HG03354 (cell line): ENCODE measurements around the gene PLEKHH2.
"Not testable (repeated sequence)": the region's sequence is repeated elsewhere in the genome, so short reads cannot be mapped to it uniquely, and the experiment has no call there.

Experiments used
- ATAC-seq: cut with Tn5 transposase; IDR thresholded peaks from one replicate; pipeline ENCODE4 v1.9.1; 2021; ENCODE audit warnings: mild to moderate bottlenecking; ENCODE audit not compliant: unreplicated experiment, poor library complexity, severe bottlenecking

PLEKHH2 gene

GRCh38 chr2:43634604-43635306 is 2.3 kb upstream of the PLEKHH2 start:
- ATAC-seq = no peak

- not testable (repeated sequence) for ATAC-seq
These were observed 907 bp upstream of the PLEKHH2 start for GRCh38 chr2:43636153-43636552.

- ATAC-seq = peak; percentile 6
These were observed 439 bp upstream of the PLEKHH2 start for GRCh38 chr2:43636621-43637020.

- ATAC-seq = no peak
These were observed 5.3 kb downstream of the PLEKHH2 start for GRCh38 chr2:43642363-43642762.

- no peak for ATAC-seq
These were observed 6.6 kb downstream of the PLEKHH2 start for GRCh38 chr2:43643680-43644079.

GRCh38 chr2:43648994-43649701 is 12.1 kb downstream of the PLEKHH2 start:
- no peak for ATAC-seq

GRCh38 chr2:43653506-43653905 is 16.4 kb downstream of the PLEKHH2 start:
- ATAC-seq = no peak

GRCh38 chr2:43657241-43657640 is 20.2 kb downstream of the PLEKHH2 start:
- no peak for ATAC-seq

GRCh38 chr2:43675646-43676321 is 38.7 kb downstream of the PLEKHH2 start:
- ATAC-seq = no peak

- no peak for ATAC-seq
These were observed 39.4 kb downstream of the PLEKHH2 start, which contains the start of gene C1GALT1C1L for GRCh38 chr2:43676322-43677050. C1GALT1C1L (minus strand) TSS chr2:43676429; CDS start chr2:43676322, 107 bp downstream.

GRCh38 chr2:43677783-43678182 is 40.7 kb downstream of the PLEKHH2 start:
- not testable (repeated sequence) for ATAC-seq

- ATAC-seq = no peak
These were observed 48.3 kb downstream of the PLEKHH2 start for GRCh38 chr2:43685357-43685756.

GRCh38 chr2:43689999-43690398 is 52.9 kb downstream of the PLEKHH2 start:
- ATAC-seq = no peak

- no peak for ATAC-seq
These were observed 55.5 kb downstream of the PLEKHH2 start for GRCh38 chr2:43692428-43692994.

- not testable (repeated sequence) for ATAC-seq
These were observed 61.1 kb downstream of the PLEKHH2 start for GRCh38 chr2:43698140-43698539.

GRCh38 chr2:43699761-43700160 is 62.7 kb downstream of the PLEKHH2 start:
- no peak for ATAC-seq

- no peak for ATAC-seq
These were observed 64.1 kb downstream of the PLEKHH2 start for GRCh38 chr2:43701111-43701510.

- ATAC-seq = no peak
These were observed 70.4 kb downstream of the PLEKHH2 start for GRCh38 chr2:43707255-43708015.

- no peak for ATAC-seq
These were observed 71.1 kb downstream of the PLEKHH2 start for GRCh38 chr2:43708178-43708577.
